ENCODE measurements around the gene ANKRD23. TPM values are rescaled to one million over a fixed set of nuclear protein-coding genes. Genes with fewer than 3 reads are reported as not detected.
"Not testable (repeated sequence)": the region's sequence is repeated elsewhere in the genome, so short reads cannot be mapped to it uniquely, and the experiment has no call there.

Gene ANKRD23
- total RNA-seq, 4 donors from 2014 or later = 6.1 to 22.3 (median 7.2) TPM

DNA sequence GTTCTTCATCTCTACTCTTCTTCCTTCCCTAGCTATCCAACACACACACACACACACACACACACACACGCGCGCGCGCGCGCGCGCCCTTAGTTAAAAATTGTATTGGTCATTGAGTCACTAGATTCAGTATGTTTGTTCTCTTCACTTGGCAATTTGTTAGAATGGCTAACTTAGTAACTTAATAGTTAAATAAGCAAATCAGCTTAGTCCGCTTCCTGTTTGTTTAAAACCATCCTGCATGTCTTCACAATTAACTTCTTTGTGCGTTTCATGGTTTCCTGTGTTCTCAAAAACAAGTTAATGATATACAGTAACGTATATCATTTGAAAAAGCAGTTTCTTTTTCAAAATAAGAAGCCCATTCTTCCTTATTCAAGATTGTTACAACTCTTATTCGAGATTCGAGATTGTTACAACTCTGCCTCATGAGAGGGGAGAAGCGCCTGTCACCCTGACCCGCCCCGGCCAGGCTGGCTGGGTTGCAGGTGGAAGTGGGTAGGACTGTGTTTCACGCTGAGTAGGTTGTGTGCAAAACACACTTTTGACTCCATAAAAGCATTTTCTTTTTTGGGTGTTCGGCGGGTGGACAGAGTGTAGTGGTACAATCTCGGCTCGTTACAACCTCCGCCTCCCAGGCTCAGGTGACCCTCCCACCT lies 37.2 kb downstream of the ANKRD23 start:
- TF ChIP-seq CTCF (IDR thresholded peaks at IDR 0.05) (no peak), EP300 (IDR thresholded peaks at IDR 0.05) (no peak), POLR2A (IDR thresholded peaks at IDR 0.05) (no peak), POLR2AphosphoS5 (IDR thresholded peaks at IDR 0.05) (no peak)
- no peak for DNase-seq (ENCODE audit: low spot score in 2 of 2)
- Histone ChIP-seq H3K4me3 (no peak overlapping the region), H3K27me3 (no peaks in the 10 kb centered on the region), H3K4me1 (no peaks in the 10 kb centered on the region), H3K36me3 (peaks cover 29% of the 10 kb centered on the region), H3K9me3 (no peaks in the 10 kb centered on the region), H3K27ac (no peak overlapping the region)
- WGBS = 87% methylated on average over 23 of the region's 23 CpGs

- not testable (repeated sequence) for H3K4me1 ChIP-seq; H3K27ac ChIP-seq; DNase-seq (ENCODE audit: low spot score in 2 of 2); H3K4me3 ChIP-seq; H3K27me3 ChIP-seq; H3K9me3 ChIP-seq
- WGBS = 91% methylated on average over 16 of the region's 20 CpGs
- H3K36me3 ChIP-seq = peaks cover 29% of the 10 kb centered on the region
Observed at GRCh38 chr2:96805946-96806345, 37.9 kb downstream of the ANKRD23 start.

- no peaks in the 10 kb centered on the region for H3K9me3 ChIP-seq
- H3K36me3 ChIP-seq = peaks cover 26% of the 10 kb centered on the region
- no peak overlapping the region for H3K27ac ChIP-seq
- DNase-seq (ENCODE audit: low spot score in 2 of 2) = no peak
- no peak overlapping the region for H3K4me3 ChIP-seq
- TF ChIP-seq EP300 (IDR thresholded peaks at IDR 0.05) (no peak), POLR2AphosphoS5 (IDR thresholded peaks at IDR 0.05) (no peak), CTCF (IDR thresholded peaks at IDR 0.05) (no peak)
- H3K27me3 ChIP-seq = no peaks in the 10 kb centered on the region
- peaks cover 3% of the 10 kb centered on the region for H3K4me1 ChIP-seq
Observed at GRCh38 chr2:96804986-96805385, 38.8 kb downstream of the ANKRD23 start.

DNA sequence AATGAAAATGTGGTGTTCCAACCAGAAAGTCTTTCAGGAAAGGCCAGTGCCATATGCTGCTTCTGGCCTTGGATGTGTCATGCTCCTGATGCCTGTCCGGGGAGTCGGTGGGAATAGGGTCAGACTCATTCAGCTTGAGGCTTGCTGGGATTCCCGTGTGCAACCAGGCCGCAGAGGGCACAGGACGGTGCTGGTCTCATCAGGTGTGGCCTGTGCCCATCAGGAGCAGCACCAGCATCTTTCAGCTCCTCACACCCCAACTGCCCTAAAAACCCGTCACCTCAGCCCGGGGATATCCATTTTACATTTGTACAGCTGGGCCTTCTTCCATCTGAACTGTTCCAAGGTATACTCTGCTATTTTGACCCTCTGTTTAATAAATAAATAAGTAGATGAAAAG lies 41.1 kb downstream of the ANKRD23 start:
- 96% methylated on average over 7 of the region's 7 CpGs for WGBS
- no peak for TF ChIP-seq POLR2A (IDR thresholded peaks at IDR 0.05)
- Histone ChIP-seq H3K27ac (no peak overlapping the region), H3K4me1 (peaks cover 3% of the 10 kb centered on the region), H3K4me3 (no peak overlapping the region), H3K27me3 (no peaks in the 10 kb centered on the region), H3K9me3 (no peaks in the 10 kb centered on the region), H3K36me3 (peaks cover 31% of the 10 kb centered on the region)
- no peak for DNase-seq (ENCODE audit: low spot score in 2 of 2)

DNA sequence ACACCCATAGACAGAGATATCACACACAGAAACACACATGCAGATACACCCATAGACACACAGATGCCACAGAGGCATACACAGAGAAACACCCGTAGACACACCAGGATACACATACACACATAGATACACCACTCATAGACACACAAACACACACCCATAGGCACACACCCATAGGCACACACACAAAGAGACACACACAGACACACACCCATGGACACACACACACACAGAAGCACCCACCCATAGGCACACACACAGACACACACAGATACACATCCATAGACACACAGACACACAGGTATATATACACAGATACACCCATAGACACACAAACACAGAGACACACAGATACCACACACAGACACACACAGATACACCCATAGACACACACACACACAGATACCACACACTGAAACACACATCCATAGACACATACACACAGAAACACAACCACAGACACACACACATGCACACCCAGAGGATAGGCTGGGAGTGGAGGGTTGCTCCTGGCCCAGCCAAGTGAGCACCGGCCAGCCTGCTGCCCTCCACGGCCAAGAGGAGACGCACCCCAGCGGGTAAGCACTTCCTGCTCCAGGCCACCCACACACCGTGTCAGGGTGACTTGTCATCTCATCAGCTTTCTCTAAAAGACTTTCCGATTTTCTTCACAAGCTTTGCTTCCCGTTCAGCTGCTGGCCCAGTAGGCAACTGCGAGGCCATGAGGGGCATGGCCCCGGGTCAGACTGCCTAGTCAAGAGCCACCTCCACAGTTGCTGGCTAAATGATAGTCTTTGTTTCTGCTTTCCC lies 41.8 kb downstream of the ANKRD23 start:
- no peak for TF ChIP-seq POLR2A (IDR thresholded peaks at IDR 0.05)
- TF ChIP-seq POLR2AphosphoS5 (IDR thresholded peaks at IDR 0.05) = no peak
- no peak for TF ChIP-seq EP300 (IDR thresholded peaks at IDR 0.05)
- TF ChIP-seq CTCF (IDR thresholded peaks at IDR 0.05) = no peak
- H3K27ac ChIP-seq = no peak overlapping the region

DNA sequence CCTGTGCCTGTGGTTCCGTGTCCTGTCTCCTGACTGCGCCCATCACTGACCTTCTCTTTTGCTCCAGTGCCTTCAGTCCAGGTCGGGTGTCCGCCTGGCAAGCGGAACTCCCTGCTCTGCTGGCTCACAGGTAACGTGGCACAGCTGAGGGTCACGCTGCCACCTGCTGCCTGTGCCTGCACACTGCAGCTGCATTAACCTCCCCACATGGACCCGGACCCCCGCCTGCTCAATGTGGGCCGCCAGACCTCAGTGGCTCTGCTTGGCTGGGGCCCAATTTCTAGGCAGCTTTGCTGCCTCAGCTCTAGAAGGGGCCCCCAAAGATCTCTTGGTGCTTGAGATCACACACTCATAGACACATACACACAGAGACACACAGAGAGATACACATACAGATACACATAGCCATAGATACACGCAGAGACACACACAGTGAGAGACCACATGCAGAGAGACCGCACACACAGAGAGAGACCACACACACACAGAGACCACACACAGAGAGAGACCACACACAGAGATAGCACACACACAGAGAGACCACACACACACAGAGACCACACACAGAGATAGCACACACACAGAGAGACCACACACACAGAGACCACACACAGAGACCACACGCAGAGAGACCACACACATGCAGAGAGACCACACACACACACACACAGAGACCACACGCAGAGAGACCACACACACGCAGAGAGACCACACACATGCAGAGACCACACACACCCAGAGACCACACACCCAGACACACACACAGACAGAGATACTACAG lies 42.6 kb downstream of the ANKRD23 start:
- WGBS = 64% methylated on average over 10 of the region's 15 CpGs
- Histone ChIP-seq H3K36me3 (peaks cover 38% of the 10 kb centered on the region), H3K4me3 (no peak overlapping the region), H3K4me1 (peaks cover 3% of the 10 kb centered on the region), H3K27me3 (no peaks in the 10 kb centered on the region), H3K27ac (no peak overlapping the region), H3K9me3 (no peaks in the 10 kb centered on the region)
- TF ChIP-seq POLR2A (IDR thresholded peaks at IDR 0.05) = no peak
- TF ChIP-seq EP300 (IDR thresholded peaks at IDR 0.05) = no peak
- no peak for TF ChIP-seq POLR2AphosphoS5 (IDR thresholded peaks at IDR 0.05)
- peak; percentile 48 to 89 for TF ChIP-seq CTCF (IDR thresholded peaks at IDR 0.05)
- peak; percentile 78 to 87 for DNase-seq (ENCODE audit: low spot score in 2 of 2)

More for the DNA sequence above, 41.8 kb downstream of the ANKRD23 start:
- Histone ChIP-seq H3K9me3 (no peaks in the 10 kb centered on the region), H3K4me3 (no peak overlapping the region), H3K4me1 (peaks cover 3% of the 10 kb centered on the region), H3K36me3 (peaks cover 38% of the 10 kb centered on the region), H3K27me3 (no peaks in the 10 kb centered on the region)
- no peak for DNase-seq (ENCODE audit: low spot score in 2 of 2)
- 90% methylated on average over 10 of the region's 10 CpGs for WGBS
